GM12874 (cell line): ENCODE data around the gene ZNF536.

Experiments used
- CTCF ChIP-seq: IDR thresholded peaks from 2 replicates; pipeline ENCODE4 v1.5.1; 2011; ENCODE audit warnings: low read depth, mild to moderate bottlenecking, control low read depth, low read length, moderate library complexity; ENCODE audit not compliant: insufficient read depth

The ZNF536 gene

GRCh38 chr19:30562981-30563380 is 190.8 kb downstream of the ZNF536 start:
- no peak for TF ChIP-seq CTCF

- no peak for TF ChIP-seq CTCF
Observed at GRCh38 chr19:30563691-30564090, 191.5 kb downstream of the ZNF536 start.

GRCh38 chr19:30564551-30565011 is 192.4 kb downstream of the ZNF536 start:
- no peak for TF ChIP-seq CTCF

GRCh38 chr19:30565636-30566035 is 193.5 kb downstream of the ZNF536 start:
- TF ChIP-seq CTCF = no peak

GRCh38 chr19:30566681-30567420 is 194.7 kb downstream of the ZNF536 start:
- no peak for TF ChIP-seq CTCF

- TF ChIP-seq CTCF = no peak
Observed at GRCh38 chr19:30567536-30568232, 195.5 kb downstream of the ZNF536 start.

GRCh38 chr19:30570194-30570593 is 198.0 kb downstream of the ZNF536 start:
- TF ChIP-seq CTCF = no peak
